Measurements from ENCODE around the gene DMRTC1B. TPM values are rescaled to one million over a fixed set of nuclear protein-coding genes. Genes with fewer than 3 reads are reported as not detected.
A peak's percentile ranks its signal among the peaks of the same experiment; 100 is the strongest.
"Not testable (repeated sequence)": the region's sequence is repeated elsewhere in the genome, so short reads cannot be mapped to it uniquely, and the experiment has no call there.

The DMRTC1B gene
- total RNA-seq, 1 donor from 2014 or later = not detected

DNA sequence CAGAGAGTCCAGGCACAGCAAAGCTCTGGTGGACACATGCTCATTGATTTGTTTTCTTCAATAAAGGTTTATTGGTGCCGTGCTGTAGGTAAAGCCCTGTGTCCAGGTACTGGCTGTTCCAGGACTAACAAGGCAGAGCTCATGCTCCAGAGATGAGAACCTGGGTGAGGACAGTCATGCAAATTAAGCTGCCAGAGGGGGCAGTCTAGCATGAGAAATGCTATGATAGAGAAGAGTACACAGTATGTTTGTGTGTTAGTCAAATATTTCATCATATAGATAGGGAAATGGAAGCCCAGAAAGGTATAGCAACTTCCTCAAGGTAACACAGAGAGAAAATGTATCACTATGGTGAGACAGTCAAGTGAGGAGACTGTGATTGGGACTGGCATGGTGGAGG is 11.5 kb downstream of the DMRTC1B start:
- DNase-seq (ENCODE audit: low read depth); FAIRE-seq; H3K4me3 ChIP-seq (ENCODE audit: low read depth, low read length): not testable (repeated sequence)

DNA sequence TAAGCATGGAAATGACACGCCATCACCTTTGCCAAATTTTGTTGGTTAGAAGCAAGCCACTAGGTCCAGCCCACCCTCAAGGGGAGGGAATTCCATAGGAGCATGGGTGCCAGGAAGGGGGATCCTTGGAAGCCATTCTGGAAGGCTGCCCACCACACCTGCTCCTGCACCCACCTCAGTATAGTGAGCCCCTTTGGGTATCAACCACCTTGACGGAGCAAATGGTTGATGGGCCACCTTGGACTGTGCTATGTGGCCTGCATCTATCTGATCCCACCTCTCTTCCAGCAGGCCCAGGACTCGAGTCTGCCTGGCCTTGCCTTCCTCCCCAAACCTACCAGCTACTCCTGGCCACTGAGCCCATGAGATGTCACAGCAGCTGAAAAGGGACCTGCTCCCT is 13.7 kb downstream of the DMRTC1B start:
- FAIRE-seq = peak; percentile 77
- not testable (repeated sequence) for H3K27me3 ChIP-seq (ENCODE audit: control insufficient read depth, insufficient read depth, low read length); DNase-seq (ENCODE audit: low read depth); H3K4me3 ChIP-seq (ENCODE audit: low read depth, low read length); H3K36me3 ChIP-seq (ENCODE audit: control insufficient read depth, insufficient read depth, low read length)

More for the DNA sequence above, 11.5 kb downstream of the DMRTC1B start:
- not testable (repeated sequence) for H3K27me3 ChIP-seq (ENCODE audit: control insufficient read depth, insufficient read depth, low read length); H3K36me3 ChIP-seq (ENCODE audit: control insufficient read depth, insufficient read depth, low read length)

DNA sequence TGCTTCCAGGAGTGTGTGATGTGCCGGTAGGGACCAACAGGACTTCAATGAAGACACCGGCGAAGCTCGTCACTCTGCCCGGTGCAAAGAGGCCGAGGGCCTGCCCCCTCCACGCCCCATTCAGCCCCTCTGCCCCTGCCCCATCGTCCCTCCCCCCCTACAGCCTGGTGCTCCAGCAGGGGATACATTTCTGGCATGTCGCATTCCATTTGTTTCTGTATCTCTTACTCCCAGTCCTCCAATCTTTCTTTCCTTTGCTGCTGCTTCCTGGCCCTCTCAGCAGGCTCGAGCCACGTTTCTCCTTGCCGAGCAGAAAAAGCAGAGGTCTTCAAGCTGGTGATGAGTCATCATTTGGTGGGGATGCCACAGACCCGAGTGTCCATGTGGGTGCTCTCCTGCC is 31.4 kb downstream of the DMRTC1B start, which contains the start of gene FAM236D:
TSS of gene FAM236D (minus strand) at position 101 of the 400 bp plus-strand sequence. CDS start at position 1, 100 bp downstream.
- not testable (repeated sequence) for H3K4me3 ChIP-seq (ENCODE audit: low read depth, low read length); DNase-seq (ENCODE audit: low read depth); H3K27me3 ChIP-seq (ENCODE audit: control insufficient read depth, insufficient read depth, low read length); H3K36me3 ChIP-seq (ENCODE audit: control insufficient read depth, insufficient read depth, low read length)
- peak; percentile 100 for FAIRE-seq

DNA sequence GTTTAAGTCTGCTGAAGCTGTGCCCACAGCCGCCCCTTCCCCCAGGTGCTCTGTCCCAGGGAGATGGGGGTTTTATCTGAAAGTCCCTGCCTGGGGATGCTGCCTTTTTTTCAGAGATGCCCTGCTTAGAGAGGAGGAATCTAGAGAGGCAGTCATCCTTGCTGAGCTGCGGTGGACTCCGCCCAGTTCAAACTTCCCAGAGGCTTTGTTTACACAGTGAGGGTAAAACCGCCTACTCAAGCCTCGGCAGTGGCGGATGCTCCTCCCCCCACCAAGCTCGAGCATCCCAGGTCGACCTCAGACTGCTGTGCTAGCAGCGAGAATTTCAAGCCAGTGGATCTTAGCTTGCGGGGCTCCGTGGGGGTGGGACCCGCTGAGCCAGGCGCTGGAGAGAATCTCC is 54.0 kb downstream of the DMRTC1B start:
- H3K4me3 ChIP-seq (ENCODE audit: low read depth, low read length); DNase-seq (ENCODE audit: low read depth); H3K36me3 ChIP-seq (ENCODE audit: control insufficient read depth, insufficient read depth, low read length); H3K27me3 ChIP-seq (ENCODE audit: control insufficient read depth, insufficient read depth, low read length); FAIRE-seq: not testable (repeated sequence)

DNA sequence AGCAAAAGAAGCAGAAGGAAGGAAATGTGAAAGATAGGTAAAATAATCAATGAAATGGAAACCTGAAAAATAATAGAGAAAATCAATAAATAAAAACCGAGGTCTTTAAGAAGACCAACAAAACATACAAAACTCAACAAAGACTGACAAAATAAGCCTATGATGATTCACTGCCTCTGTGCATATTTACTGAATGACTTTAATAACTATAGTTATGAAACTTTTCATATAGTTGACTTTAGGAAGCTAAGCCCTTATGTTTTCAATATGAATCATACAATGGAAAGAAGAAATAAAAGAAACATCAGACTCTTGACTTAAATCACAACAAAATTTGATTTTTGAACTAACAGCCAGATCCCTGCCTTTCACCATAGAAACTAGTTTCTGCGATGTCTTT is 60.8 kb downstream of the DMRTC1B start:
- H3K27me3 ChIP-seq (ENCODE audit: control insufficient read depth, insufficient read depth, low read length); H3K36me3 ChIP-seq (ENCODE audit: control insufficient read depth, insufficient read depth, low read length); DNase-seq (ENCODE audit: low read depth); H3K4me3 ChIP-seq (ENCODE audit: low read depth, low read length); FAIRE-seq: not testable (repeated sequence)

DNA sequence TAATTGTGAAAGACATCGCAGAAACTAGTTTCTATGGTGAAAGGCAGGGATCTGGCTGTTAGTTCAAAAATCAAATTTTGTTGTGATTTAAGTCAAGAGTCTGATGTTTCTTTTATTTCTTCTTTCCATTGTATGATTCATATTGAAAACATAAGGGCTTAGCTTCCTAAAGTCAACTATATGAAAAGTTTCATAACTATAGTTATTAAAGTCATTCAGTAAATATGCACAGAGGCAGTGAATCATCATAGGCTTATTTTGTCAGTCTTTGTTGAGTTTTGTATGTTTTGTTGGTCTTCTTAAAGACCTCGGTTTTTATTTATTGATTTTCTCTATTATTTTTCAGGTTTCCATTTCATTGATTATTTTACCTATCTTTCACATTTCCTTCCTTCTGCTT is 106.2 kb downstream of the DMRTC1B start:
- DNase-seq (ENCODE audit: low read depth); H3K4me3 ChIP-seq (ENCODE audit: low read depth, low read length); H3K27me3 ChIP-seq (ENCODE audit: control insufficient read depth, insufficient read depth, low read length); FAIRE-seq; H3K36me3 ChIP-seq (ENCODE audit: control insufficient read depth, insufficient read depth, low read length): not testable (repeated sequence)

DNA sequence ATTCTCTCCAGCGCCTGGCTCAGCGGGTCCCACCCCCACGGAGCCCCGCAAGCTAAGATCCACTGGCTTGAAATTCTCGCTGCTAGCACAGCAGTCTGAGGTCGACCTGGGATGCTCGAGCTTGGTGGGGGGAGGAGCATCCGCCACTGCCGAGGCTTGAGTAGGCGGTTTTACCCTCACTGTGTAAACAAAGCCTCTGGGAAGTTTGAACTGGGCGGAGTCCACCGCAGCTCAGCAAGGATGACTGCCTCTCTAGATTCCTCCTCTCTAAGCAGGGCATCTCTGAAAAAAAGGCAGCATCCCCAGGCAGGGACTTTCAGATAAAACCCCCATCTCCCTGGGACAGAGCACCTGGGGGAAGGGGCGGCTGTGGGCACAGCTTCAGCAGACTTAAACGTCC is 113.0 kb downstream of the DMRTC1B start:
- not testable (repeated sequence) for H3K27me3 ChIP-seq (ENCODE audit: control insufficient read depth, insufficient read depth, low read length)

More for the DNA sequence above, 113.0 kb downstream of the DMRTC1B start:
- not testable (repeated sequence) for H3K36me3 ChIP-seq (ENCODE audit: control insufficient read depth, insufficient read depth, low read length); H3K4me3 ChIP-seq (ENCODE audit: low read depth, low read length); DNase-seq (ENCODE audit: low read depth); FAIRE-seq

Other genes starting within 250 kb of the DMRTC1B start
- gene HDAC8, start 204.0 kb upstream of the DMRTC1B start, total RNA-seq = 17.6 and 21.1 TPM in 2 replicates
- 13.4 and 15.5 TPM in 2 replicates for gene PHKA1, start 62.6 kb upstream of the DMRTC1B start, total RNA-seq
- not detected in 2 replicates for gene FAM236B, start 5.8 kb downstream of the DMRTC1B start, total RNA-seq
- not detected in 2 replicates for gene FAM236D, start 31.3 kb downstream of the DMRTC1B start, total RNA-seq
- gene FAM236C, start 135.7 kb downstream of the DMRTC1B start, total RNA-seq = not detected in 2 replicates
- gene FAM236A, start 161.3 kb downstream of the DMRTC1B start, total RNA-seq = not detected in 2 replicates
- gene DMRTC1, start 166.9 kb downstream of the DMRTC1B start, total RNA-seq = not detected in 2 replicates
- not detected in 2 replicates for gene PABPC1L2B, start 226.0 kb downstream of the DMRTC1B start, total RNA-seq

All from bronchial epithelial cell (primary cell).